GM23338 (cell line): ENCODE measurements around the gene CPXM2.

Experiments used
- CREB1 ChIP-seq: fragments of 250-450 bp; sonication (Bioruptor Pico); IDR thresholded peaks from 2 replicates; pipeline ENCODE4 v1.5.0; 2020; ENCODE audit warnings: low read depth, mild to moderate bottlenecking, moderate library complexity
- EZH2 ChIP-seq: fragments of 200-600 bp; sonication (generic); IDR thresholded peaks from one replicate; pipeline ENCODE4 v1.8.0; 2017; ENCODE audit warnings: antibody characterized with exemption, mild to moderate bottlenecking, low read depth; ENCODE audit not compliant: unreplicated experiment
- EZH2phosphoT487 ChIP-seq: fragments of 200-600 bp; sonication (generic); IDR thresholded peaks from one replicate; pipeline ENCODE4 v1.8.1; 2018; ENCODE audit warnings: antibody characterized with exemption; ENCODE audit not compliant: unreplicated experiment
- JUNB ChIP-seq: IDR thresholded peaks from one replicate; pipeline ENCODE4 v1.6.1; 2016; ENCODE audit warnings: antibody characterized with exemption; ENCODE audit not compliant: unreplicated experiment
- NANOG ChIP-seq: IDR thresholded peaks from 2 replicates; pipeline ENCODE4 v1.6.1; 2016; ENCODE audit warnings: antibody characterized with exemption, borderline replicate concordance
- POLR2AphosphoS5 ChIP-seq: IDR thresholded peaks from 2 replicates; pipeline ENCODE4 v1.6.1; 2016; ENCODE audit warnings: antibody characterized with exemption, low read depth
- STAT1 ChIP-seq: IDR thresholded peaks from one replicate; pipeline ENCODE4 v1.6.1; 2016; ENCODE audit warnings: antibody characterized with exemption; ENCODE audit not compliant: unreplicated experiment
- ZNF114 ChIP-seq: fragments of 250-450 bp; sonication (Bioruptor Pico); IDR thresholded peaks from 2 replicates; pipeline ENCODE4 v1.5.0; 2020; ENCODE audit warnings: mild to moderate bottlenecking, moderate library complexity
- ZNF331 ChIP-seq: fragments of 250-450 bp; sonication (Bioruptor Pico); IDR thresholded peaks from 2 replicates; pipeline ENCODE4 v1.5.0; 2020; ENCODE audit warnings: low read depth, mild to moderate bottlenecking, moderate library complexity
- TF ChIP-seq, protein P1 (sequence below), 2 experiments: fragments of 200-600 bp in 1 of 2; sonication (generic) in 1 of 2; conservative IDR thresholded peaks; 2 replicates each; pipeline versions ENCODE4 v1.5.1 to v1.6.1; 2016 to 2017; ENCODE audit warnings: antibody characterized with exemption in 2 of 2, low read depth in 2 of 2, mild to moderate bottlenecking in 2 of 2, moderate library complexity in 1 of 2
- TF ChIP-seq, protein P2 (sequence below): fragments of 250-450 bp; sonication (Bioruptor Pico); IDR thresholded peaks from 2 replicates; pipeline ENCODE4 v1.5.0; 2020; ENCODE audit warnings: mild to moderate bottlenecking, moderate library complexity
- TF ChIP-seq, protein P3 (sequence below): IDR thresholded peaks from 2 replicates; pipeline ENCODE4 v1.6.1; 2016; ENCODE audit warnings: antibody characterized with exemption
- TF ChIP-seq, protein P4 (sequence below): IDR thresholded peaks from one replicate; pipeline ENCODE4 v1.6.1; 2018; ENCODE audit warnings: antibody characterized with exemption; ENCODE audit not compliant: unreplicated experiment

DNA sequence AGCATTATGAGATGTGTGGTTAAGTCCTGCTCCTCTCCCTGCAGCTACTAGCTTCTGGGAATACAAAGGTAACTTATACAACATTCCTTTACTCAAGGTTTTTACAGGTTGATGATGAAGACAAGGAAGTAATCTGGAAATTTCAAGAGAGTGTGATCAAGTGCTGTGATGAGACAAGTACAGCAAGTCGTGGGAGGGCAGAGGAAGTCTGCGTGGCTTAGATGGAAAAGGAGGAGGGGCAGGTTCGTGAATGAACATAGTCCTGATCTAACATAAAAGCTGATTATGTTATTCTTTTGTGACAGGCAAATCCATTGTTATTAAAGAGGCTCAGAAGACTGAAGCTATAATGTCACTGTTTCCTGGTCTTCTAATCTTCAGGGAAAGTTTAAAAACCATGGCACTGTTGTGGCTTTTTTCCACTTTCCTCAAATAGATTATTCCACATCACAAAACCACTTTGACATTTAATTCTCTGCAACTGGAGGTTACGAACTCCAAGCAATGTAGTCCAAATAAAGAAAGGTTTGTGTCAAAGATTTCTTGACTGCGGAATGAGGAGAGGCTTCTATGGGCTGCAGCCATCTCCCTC lies 84.1 kb downstream of the CPXM2 start:
- TF ChIP-seq JUNB, result no peak
- TF ChIP-seq, protein P1, sequence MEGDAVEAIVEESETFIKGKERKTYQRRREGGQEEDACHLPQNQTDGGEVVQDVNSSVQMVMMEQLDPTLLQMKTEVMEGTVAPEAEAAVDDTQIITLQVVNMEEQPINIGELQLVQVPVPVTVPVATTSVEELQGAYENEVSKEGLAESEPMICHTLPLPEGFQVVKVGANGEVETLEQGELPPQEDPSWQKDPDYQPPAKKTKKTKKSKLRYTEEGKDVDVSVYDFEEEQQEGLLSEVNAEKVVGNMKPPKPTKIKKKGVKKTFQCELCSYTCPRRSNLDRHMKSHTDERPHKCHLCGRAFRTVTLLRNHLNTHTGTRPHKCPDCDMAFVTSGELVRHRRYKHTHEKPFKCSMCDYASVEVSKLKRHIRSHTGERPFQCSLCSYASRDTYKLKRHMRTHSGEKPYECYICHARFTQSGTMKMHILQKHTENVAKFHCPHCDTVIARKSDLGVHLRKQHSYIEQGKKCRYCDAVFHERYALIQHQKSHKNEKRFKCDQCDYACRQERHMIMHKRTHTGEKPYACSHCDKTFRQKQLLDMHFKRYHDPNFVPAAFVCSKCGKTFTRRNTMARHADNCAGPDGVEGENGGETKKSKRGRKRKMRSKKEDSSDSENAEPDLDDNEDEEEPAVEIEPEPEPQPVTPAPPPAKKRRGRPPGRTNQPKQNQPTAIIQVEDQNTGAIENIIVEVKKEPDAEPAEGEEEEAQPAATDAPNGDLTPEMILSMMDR (conservative IDR thresholded peaks at IDR 0.05; ENCODE audit: low read depth in 2 of 2), result no peak
- TF ChIP-seq, protein P2, sequence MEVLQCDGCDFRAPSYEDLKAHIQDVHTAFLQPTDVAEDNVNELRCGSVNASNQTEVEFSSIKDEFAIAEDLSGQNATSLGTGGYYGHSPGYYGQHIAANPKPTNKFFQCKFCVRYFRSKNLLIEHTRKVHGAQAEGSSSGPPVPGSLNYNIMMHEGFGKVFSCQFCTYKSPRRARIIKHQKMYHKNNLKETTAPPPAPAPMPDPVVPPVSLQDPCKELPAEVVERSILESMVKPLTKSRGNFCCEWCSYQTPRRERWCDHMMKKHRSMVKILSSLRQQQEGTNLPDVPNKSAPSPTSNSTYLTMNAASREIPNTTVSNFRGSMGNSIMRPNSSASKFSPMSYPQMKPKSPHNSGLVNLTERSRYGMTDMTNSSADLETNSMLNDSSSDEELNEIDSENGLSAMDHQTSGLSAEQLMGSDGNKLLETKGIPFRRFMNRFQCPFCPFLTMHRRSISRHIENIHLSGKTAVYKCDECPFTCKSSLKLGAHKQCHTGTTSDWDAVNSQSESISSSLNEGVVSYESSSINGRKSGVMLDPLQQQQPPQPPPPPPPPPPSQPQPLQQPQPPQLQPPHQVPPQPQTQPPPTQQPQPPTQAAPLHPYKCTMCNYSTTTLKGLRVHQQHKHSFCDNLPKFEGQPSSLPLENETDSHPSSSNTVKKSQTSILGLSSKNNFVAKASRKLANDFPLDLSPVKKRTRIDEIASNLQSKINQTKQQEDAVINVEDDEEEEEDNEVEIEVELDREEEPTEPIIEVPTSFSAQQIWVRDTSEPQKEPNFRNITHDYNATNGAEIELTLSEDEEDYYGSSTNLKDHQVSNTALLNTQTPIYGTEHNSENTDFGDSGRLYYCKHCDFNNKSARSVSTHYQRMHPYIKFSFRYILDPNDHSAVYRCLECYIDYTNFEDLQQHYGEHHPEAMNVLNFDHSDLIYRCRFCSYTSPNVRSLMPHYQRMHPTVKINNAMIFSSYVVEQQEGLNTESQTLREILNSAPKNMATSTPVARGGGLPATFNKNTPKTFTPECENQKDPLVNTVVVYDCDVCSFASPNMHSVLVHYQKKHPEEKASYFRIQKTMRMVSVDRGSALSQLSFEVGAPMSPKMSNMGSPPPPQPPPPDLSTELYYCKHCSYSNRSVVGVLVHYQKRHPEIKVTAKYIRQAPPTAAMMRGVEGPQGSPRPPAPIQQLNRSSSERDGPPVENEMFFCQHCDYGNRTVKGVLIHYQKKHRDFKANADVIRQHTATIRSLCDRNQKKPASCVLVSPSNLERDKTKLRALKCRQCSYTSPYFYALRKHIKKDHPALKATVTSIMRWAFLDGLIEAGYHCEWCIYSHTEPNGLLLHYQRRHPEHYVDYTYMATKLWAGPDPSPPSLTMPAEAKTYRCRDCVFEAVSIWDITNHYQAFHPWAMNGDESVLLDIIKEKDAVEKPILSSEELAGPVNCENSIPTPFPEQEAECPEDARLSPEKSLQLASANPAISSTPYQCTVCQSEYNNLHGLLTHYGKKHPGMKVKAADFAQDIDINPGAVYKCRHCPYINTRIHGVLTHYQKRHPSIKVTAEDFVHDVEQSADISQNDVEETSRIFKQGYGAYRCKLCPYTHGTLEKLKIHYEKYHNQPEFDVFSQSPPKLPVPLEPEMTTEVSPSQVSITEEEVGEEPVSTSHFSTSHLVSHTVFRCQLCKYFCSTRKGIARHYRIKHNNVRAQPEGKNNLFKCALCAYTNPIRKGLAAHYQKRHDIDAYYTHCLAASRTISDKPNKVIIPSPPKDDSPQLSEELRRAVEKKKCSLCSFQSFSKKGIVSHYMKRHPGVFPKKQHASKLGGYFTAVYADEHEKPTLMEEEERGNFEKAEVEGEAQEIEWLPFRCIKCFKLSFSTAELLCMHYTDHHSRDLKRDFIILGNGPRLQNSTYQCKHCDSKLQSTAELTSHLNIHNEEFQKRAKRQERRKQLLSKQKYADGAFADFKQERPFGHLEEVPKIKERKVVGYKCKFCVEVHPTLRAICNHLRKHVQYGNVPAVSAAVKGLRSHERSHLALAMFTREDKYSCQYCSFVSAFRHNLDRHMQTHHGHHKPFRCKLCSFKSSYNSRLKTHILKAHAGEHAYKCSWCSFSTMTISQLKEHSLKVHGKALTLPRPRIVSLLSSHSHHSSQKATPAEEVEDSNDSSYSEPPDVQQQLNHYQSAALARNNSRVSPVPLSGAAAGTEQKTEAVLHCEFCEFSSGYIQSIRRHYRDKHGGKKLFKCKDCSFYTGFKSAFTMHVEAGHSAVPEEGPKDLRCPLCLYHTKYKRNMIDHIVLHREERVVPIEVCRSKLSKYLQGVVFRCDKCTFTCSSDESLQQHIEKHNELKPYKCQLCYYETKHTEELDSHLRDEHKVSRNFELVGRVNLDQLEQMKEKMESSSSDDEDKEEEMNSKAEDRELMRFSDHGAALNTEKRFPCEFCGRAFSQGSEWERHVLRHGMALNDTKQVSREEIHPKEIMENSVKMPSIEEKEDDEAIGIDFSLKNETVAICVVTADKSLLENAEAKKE (CRISPR knock-in tag), result no peak
- TF ChIP-seq, protein P3, sequence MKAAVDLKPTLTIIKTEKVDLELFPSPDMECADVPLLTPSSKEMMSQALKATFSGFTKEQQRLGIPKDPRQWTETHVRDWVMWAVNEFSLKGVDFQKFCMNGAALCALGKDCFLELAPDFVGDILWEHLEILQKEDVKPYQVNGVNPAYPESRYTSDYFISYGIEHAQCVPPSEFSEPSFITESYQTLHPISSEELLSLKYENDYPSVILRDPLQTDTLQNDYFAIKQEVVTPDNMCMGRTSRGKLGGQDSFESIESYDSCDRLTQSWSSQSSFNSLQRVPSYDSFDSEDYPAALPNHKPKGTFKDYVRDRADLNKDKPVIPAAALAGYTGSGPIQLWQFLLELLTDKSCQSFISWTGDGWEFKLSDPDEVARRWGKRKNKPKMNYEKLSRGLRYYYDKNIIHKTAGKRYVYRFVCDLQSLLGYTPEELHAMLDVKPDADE, result no peak
- no peak for TF ChIP-seq ZNF114 (CRISPR knock-in tag)
- TF ChIP-seq EZH2, result no peak
- no peak for TF ChIP-seq CREB1 (CRISPR knock-in tag)
- TF ChIP-seq EZH2phosphoT487, result no peak
- TF ChIP-seq ZNF331 (CRISPR knock-in tag), result no peak
- no peak for TF ChIP-seq POLR2AphosphoS5
- TF ChIP-seq, protein P4, sequence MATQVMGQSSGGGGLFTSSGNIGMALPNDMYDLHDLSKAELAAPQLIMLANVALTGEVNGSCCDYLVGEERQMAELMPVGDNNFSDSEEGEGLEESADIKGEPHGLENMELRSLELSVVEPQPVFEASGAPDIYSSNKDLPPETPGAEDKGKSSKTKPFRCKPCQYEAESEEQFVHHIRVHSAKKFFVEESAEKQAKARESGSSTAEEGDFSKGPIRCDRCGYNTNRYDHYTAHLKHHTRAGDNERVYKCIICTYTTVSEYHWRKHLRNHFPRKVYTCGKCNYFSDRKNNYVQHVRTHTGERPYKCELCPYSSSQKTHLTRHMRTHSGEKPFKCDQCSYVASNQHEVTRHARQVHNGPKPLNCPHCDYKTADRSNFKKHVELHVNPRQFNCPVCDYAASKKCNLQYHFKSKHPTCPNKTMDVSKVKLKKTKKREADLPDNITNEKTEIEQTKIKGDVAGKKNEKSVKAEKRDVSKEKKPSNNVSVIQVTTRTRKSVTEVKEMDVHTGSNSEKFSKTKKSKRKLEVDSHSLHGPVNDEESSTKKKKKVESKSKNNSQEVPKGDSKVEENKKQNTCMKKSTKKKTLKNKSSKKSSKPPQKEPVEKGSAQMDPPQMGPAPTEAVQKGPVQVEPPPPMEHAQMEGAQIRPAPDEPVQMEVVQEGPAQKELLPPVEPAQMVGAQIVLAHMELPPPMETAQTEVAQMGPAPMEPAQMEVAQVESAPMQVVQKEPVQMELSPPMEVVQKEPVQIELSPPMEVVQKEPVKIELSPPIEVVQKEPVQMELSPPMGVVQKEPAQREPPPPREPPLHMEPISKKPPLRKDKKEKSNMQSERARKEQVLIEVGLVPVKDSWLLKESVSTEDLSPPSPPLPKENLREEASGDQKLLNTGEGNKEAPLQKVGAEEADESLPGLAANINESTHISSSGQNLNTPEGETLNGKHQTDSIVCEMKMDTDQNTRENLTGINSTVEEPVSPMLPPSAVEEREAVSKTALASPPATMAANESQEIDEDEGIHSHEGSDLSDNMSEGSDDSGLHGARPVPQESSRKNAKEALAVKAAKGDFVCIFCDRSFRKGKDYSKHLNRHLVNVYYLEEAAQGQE, result no peak
- TF ChIP-seq STAT1, result no peak
- no peak for TF ChIP-seq NANOG
